CD4-positive, alpha-beta T cell treated with Interleukin-10 for 1 hour (primary cell): Measurements from ENCODE around the gene WNK4.
A peak's percentile ranks its signal among the peaks of the same experiment; 100 is the strongest.

ENCODE experiments used
- DNase-seq: peaks from one replicate; pipeline ENCODE4 v3.0.0-alpha.2; 2020

The WNK4 gene

DNA sequence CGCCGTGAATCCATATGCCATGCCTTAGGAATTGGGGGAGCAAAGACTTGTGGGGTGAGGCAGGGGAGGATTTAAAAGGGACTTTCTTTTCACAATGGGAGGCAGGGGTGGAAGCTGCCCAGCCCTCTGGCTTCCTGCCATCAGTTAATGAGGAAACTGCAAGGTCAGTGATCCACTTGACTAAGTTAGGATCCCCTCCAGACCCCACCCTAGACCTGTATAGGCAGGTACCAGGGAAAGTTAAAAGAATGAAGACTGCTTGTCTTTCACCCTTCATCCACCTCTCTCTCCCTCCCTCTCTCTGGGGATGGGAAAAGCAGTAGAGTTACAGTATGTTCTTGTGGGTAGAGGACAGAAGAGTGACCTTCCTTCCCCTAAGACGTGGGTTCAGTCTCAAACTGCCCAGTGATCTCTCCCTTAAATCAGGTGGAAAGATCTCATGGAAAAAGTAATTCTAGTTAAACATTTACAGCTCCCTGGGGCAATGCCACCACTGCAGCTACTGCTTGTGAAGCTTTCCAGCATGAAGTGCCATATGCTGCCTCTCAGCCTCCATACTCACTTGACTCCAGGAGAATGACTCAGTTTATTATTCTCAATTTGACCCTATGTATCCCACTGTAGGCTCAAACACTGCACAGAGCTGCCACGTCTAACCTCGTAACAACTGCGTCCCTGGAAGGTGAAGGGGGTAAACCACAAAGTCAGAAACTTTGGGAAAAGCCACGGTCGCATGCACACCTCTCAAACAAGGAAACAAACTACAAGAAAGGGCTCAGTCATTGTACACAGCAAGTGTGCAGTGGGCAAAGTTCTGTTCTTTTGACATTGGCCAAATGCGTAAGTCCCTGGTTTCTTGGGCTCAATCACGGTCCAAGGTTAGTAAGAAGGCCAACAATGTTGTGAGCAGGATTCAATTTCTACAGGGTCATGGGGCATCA, 16.9 kb downstream of the WNK4 start:
- DNase-seq = no peak

DNA sequence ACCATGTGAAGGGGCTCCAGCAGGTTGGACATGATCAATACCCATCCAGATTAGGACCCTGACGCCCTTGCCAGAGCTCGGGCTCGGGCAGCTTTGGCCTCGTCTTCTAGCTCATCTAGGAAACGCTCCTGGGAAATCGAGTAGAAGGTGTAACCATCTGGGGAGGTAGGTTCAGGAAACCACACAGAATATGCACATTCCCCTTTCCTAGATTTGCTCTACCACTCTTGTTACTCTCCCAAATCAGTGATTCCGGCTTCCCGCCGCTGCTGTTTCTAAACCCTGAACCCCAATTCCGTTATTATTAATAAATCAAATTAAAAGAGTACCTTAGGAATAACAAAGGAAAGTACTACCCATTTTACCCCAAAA, 17.6 kb downstream of the WNK4 start:
- DNase-seq = no peak

DNA sequence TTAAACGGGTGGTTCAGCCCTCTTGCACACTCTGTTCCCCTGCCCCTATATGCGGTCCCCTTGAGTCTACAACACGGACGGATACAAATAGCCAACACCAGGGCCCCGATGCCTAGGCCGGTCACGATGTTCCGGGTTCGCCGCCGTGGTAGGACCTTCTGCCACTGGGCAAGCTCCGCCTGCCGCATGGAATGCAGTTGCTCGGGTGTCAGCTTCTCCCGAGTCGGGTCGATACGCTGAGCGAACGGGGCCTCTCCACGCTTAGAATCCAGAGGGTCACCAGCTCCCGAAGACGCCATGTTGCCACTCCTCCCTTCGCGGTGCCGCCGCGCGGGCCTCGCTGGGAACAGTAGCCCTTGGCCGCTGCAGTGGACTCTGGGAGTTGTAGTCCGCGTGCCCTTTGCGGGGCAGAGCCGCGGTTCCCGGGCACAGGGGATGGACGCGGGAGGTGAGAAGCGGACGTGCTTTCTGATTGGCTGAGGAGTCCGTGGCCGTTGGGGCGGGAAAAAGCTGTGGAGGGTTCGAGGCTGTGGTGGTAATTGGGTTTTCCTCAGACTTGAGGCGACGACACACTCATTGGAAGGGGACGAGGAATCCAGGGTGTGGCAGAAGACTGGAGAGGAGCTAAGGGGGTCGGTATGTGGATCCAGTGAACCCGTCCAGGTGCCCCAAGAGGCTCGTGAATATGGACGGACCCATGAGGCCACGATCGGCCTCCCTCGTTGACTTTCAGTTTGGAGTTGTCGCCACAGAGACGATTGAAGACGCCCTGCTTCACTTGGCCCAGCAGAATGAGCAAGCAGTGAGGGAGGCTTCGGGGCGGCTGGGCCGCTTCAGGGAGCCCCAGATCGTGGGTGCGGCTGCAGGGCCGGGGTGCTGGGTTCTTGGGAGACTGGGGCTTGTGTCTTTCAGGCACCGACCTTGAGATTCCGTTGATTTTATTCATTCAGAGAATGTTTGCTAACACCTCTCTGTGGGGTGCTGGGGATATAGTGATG, 18.3 kb downstream of the WNK4 start, which contains the start of the genes CNTD1 and COA3:
Gene CNTD1 (plus strand): TSS at position 479 of the 998 bp plus-strand sequence. CDS start 207 bp downstream, at position 686.
Gene COA3 (minus strand): TSS at position 322 of the 998 bp plus-strand sequence. CDS start 23 bp downstream, at position 299.
- peak; percentile 79 for DNase-seq

DNA sequence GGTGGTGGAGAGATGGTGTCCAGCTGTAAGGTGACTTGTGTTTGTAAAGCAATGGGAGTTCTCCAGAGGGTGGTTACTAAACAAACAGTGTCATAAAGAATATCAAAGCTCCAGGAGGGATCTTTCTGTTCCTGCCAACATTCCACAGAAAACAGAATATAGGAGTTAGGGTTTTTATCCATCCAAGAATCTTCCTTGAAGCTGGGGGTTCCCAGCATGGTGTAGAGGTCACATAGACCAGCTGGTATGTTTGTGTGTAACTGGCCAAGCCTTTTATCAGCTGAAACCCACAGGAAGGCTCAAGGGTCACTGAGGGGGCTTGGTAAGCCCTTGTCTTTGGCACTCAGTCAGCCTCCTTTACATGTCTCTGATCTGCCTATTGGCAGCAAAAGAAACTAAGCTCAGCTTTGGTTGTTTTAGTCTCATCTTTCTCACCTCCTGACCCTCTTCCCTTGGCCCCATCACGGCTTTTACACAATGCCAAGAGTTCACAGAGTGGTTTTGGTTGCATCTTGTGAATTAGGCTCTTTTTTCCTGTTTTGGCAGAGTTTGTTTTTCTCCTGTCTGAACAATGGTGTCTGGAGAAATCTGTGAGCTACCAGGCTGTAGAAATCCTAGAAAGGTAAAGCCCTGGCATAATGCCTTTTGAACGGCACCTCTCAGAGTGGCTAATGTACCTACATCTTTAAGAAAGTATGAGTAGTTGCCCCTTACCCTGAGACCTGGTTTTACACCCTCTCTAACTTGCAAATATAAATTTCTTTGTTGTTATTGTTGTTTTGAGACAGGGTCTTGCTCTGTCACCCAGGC, 22.9 kb downstream of the WNK4 start:
- no peak for DNase-seq

DNA sequence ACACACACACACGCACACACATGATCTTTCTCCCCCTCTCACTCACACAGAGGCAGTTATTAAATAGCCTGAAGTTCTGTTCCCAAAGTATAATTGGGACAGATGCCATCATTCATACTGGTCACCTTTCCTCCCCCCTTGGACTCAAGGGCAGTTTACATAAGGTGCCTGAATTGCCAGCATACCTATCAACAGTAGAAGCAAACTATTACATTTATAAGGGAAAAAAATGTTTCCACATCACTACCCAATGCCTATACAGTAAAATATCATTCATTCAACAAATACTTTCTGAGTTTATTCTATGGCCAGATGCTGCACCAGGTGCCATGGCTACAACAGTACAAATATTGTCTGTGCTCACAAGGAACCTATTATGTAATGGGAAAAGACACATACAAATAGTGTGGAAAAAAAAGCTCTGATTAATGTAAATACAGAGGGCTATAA, 24.5 kb downstream of the WNK4 start:
- DNase-seq = no peak

DNA sequence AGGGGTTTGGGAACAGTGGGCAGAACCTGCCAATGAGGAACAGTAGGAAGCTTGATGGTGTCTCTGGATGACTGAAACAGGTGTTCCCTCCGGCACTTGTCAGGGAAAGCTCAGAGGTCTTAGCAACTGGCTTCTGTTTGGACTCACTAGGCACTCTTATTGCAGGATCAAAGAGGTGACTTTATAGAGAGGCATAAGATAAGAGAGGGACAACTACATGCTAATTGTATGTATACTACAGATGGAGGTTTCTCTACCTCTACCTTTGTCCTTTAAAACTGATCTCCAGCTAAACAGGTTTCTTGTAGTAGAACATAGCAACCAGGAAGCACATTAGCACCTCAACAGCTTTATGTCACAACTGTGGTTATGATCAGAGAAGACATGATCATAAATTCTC, 25.8 kb downstream of the WNK4 start:
- DNase-seq = no peak

DNA sequence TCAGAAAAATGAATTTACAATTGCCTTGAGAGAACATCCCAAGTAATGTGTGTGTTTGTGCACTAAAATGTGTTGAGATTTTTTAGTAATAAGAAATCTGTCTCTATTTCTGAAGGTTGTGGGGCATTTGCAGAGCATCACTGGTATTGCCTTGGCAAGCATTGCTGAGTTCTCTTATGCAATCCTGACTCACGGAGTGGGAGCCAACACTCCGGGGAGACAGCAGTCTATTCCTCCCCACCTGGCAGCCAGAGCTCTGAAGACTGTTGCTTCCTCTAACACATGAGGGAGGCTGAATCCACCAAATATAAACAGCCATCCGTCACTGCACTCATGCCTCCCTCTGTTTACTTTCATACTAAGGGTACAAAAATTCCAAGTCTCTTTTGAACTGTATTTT, 28.8 kb downstream of the WNK4 start:
- DNase-seq = no peak

DNA sequence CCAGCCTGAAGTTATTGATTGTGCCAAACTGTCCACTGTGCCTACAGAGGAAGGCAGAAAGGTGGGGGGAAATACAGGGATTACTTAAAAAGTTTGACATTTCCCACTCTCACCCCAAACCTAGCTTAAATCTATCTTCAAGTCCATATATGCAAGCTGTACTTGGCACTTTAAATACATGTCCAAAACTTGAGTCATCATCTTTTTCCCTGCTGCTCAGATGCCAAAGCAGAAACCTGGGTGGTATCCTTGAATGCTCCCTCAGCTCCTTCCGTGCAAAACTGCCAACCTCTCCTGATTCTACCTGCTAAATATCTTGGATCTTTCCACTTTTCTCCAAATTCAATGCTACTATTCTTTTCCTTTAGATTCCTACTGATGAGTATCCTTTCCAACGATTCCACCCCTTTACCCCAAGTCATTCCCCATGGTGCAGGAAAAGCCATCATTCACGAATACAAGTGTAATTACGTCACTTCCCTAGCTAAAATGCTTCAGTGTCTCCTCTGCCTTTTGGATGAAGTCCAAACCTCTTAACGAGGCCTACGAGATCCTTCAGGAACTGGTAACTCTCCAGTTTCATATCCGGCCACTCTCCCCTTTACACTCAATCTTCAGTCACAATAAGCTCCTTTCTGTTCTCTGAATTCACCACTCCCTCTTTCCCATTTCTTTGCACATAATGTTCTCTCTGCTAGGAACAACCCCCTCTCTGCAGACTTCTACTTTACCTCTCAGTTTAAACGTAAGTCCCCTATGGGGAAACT, 34.4 kb downstream of the WNK4 start:
- DNase-seq = no peak

DNA sequence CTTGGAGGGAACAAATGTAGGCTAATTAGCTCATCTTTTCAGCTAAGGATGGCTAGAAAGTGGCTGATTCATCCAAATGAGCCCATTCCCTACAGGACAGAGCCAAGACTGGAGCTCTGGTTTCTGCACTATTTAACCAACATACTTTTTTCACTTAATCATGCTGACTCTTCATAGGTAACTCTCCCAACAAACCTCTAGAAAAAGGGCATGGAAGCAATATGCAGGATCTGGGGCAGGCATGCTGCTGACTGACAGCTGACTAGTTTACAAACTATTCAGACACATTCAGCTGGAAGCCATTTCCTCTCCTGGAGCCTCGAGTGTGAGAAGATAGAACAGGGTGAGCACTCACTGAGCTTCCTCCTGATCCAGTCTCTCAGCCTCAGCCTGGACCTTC, 37.5 kb downstream of the WNK4 start:
- no peak for DNase-seq

DNA sequence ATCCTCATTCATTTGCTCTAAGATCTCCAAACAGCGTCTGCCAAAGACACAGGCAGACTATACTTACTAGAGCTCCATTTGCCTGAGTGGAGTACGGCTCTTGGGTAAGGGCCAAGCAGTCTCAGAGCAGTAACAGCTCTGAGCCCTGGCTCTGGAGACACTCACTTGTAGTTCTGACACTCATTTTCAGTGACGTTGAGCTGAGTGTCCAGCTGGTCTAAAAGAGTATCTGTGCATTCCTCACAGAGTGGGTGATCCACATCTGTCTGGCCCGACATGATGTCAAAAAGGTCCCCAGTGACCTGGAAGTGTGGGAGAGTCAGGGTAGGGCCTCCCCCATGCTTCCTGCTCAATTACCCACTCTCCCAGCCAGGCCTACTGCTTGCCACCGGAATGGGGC, 38.0 kb downstream of the WNK4 start:
- DNase-seq = no peak

DNA sequence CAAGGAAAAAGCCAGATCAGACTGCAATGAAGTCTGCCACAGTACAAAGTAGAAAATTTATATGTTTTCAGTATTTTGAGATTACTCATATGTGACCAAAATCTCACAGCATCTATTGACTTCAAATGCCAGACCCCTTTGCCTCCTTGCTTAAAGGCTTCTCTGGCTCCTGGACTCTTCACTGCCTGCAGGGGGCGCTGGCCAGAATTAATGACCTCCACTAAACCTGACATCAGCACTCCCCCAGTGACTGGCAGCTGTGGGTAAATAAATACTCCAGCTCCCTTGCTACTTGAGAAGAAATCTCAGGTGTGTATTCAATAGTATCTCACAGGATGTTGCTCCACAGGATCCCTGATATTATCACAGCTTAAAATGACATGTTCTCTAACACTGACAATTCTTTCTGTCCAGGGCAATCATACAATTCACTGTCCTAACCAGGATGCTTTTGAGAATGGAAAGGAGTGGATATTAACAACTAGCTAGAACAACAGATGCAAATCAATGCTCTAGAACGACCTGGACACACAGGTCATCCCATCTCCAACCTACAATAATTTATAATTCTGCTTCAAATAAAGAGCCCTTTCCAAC, 39.6 kb downstream of the WNK4 start:
- DNase-seq = peak; percentile 73

DNA sequence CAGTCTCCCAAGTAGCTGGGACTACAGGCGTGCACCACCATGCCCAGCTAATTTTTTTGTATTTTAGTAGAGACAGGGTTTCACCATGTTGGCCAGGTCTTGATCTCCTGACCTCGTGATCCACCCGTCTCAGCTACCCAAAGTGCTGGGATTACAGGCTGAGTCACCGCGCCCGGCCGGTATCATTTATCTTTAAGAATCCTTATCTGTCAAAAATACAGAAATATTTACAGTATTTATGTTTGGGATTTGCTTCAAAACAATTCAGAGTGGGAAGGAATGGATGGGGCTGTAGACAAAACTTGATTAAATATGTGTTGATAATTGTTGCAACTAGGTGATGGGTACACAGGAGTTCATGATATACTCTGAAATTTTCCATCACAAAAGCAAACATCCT, 40.8 kb downstream of the WNK4 start:
- DNase-seq = no peak

DNA sequence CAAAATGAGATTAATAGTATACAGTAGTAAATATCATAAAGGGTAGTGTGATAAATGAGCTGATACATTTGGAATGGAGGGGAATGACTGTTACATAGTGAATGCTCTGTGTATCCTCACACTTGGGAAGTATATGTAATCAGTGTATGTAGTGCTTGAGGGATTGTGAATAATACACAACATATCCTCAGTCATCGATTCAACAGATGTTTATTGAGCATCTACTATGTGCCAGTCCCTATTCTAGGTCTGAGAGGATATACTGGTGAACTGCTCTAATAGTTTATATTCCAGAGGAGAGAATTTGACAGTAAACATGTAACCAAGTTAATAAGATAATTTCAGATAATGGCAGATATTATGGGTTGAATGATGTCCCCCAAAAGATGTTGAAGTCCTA, 47.1 kb downstream of the WNK4 start:
- no peak for DNase-seq

DNA sequence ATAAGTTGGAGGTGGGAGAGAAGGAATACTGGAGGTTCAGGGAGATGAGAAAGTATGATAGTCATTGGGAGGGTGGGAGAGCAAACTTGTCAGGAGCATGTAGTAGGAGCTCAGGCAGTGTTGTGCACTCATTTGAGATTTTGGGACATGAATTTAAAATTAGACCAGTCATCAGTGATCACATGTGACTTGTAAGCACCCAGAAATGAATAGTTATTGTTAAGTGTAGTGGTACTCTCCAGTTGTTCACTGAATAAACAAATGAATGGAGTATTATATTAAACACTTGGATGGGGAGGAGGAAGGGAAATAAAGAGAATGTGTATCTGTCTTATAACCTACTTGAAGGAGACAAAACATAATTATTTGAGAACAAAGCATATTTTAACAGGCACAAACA, 50.6 kb downstream of the WNK4 start:
- no peak for DNase-seq

DNA sequence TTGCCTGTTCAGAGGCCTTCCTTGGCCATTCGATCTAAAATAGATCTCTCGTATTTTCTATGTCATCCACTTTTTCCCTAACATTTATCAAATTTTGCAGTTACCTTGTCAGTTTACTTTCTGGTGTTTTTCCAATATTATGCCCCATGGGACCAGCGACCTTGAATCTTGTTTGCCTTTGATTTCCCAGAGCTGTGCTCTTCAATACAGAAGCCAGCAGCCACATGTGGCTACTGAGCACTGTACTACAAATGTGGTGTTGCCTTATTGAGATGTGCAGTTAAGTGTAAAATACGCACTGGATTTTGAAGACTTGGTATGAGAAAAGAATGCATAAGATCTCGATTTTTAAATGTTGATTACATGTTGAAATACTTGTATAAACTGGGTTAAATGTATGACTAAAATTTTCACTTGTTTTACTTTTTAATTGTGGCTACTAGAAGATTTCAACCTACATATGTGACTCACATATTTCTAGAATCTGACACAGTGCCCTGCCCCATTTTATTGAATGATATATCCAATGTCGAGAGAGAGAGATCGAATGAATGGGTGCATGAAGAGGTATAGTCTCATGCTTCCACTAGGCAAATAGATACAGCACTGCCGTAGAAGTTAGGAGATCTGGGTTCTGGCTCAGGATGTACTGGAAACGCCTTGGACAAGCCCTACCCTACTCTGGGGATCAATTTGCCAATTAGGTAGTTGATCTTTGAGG, 52.0 kb downstream of the WNK4 start:
- DNase-seq = no peak

DNA sequence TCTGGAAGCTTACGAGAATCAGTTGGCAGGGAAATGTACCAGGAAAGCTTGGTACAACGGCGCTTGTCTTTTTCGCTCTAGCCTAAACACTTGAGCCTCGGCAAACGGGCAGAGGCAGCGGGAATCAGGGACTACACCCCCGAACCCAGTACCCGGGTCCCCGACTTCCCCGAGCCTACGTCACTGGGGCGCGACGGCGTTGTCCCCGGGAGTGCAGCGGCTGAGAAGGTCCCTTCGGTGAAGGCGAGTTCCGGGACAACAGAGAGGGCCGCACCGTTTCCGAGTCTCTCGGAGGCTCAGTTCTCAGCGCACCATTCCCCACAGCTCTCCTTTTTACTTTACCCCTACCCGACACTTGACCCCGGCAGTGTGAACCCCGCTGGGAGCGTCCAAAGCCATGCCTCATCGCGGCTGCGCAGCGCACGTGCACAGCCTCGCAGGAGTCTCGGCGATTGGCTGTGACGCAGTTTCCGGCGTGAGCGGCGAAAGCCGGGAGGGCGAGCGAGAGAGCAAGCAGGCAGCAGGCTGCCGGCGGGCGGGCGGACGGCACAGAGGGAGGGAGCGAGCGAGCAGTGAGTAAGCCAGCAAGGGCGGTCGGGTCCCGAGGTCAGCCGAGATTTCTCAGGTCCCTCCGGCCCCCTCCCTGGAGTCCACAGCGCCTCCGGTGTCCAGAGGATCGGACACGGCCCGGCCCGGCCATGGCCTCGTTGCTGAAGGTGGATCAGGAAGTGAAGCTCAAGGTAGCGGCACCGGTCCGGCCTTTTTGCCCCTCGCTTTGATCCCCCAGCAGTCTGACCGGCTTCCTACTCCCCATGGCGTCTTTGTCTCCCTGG, 52.7 kb downstream of the WNK4 start, which contains the start of gene PSME3:
Gene PSME3 (plus strand): TSS at position 464 of the 833 bp plus-strand sequence. CDS start 235 bp downstream, at position 699.
- peak; percentile 91 for DNase-seq

DNA sequence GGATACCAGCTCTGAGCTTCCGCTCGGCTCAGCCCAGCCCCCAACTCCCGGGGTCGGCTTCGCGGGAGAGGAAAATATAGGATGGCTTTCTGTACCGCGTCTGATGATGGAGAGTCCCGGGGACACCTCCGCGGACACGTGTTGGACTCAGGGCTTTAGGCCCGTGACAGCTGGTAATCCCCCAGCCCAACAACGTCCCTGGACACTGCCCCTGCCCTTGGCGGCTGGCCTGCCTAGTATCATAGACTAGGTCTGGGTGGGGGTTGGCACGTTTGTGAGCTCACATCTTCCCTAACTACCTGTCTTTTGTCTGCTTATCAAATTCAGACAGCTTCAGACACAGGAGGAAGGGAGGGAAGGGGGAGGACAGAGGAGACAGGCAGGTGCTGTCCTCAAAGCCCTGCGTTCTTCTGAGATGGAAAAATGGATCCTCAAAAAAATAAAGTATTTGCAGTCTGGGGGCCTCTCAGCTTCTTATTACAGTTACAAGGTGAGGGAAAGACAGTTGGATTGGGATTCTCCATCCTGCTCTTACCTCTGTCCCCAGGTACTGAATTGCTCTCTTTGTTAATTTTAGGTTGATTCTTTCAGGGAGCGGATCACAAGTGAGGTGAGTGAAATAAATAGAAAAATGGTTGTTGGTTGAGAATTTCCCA, 53.5 kb downstream of the WNK4 start:
- no peak for DNase-seq

DNA sequence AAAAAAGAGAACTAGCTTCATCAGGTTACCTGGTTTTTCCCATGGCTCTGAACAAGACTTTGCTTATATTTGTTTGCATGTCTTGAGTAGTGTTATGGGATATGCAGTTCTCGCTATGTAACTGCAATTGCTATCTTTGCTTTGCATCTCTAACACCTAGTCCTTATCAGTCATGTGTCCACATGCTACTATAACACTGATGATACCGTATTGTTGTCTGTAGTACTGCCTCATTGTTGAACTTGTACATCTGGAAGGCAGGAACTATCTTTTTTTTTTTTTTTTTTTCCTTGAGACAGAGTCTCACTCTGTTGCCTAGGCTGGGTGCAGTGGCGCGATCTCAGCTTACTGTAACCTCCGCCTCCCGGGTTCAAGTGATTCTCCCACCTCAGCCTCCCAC, 55.3 kb downstream of the WNK4 start:
- DNase-seq = no peak
